HUES64 (cell line): ENCODE data around the gene LGALS12.
A peak's percentile ranks its signal among the peaks of the same experiment; 100 is the strongest.
"Not testable (repeated sequence)": the region's sequence is repeated elsewhere in the genome, so short reads cannot be mapped to it uniquely, and the experiment has no call there.

Source experiments
- H3K27ac ChIP-seq: 2 replicates; pipeline ENCODE4 v1.7.0; 2013; ENCODE audit warnings: low read depth, low read length, inconsistent platforms
- H3K27me3 ChIP-seq: 2 replicates; pipeline ENCODE4 v1.6.1; 2013; ENCODE audit warnings: mild to moderate bottlenecking, low read length; ENCODE audit not compliant: insufficient read depth
- H3K36me3 ChIP-seq: 2 replicates; pipeline ENCODE4 v1.6.1; 2013; ENCODE audit warnings: mild to moderate bottlenecking, low read length; ENCODE audit not compliant: insufficient read depth
- H3K4me1 ChIP-seq: 2 replicates; pipeline ENCODE4 v1.6.1; 2013; ENCODE audit warnings: mild to moderate bottlenecking, low read length, moderate library complexity; ENCODE audit not compliant: insufficient read depth
- H3K4me3 ChIP-seq: 2 replicates; pipeline ENCODE4 v1.5.1; 2013; ENCODE audit warnings: mild to moderate bottlenecking, low read length, moderate library complexity
- H3K9ac ChIP-seq: 2 replicates; pipeline ENCODE4 v1.6.1; 2013; ENCODE audit warnings: mild to moderate bottlenecking, low read depth, low read length
- H3K9me3 ChIP-seq: 2 replicates; pipeline ENCODE4 v1.6.1; 2013; ENCODE audit warnings: low read depth, low read length; ENCODE audit not compliant: insufficient read depth
- WGBS: fragments of 150-250, 120-280 bp; methylation state at CpG from one replicate; pipeline ENCODE4 v1.1.7; 2013; ENCODE audit warnings: missing lambda C conversion rate; 5-methylcytosine and 5-hydroxymethylcytosine counted together

Gene LGALS12

GRCh38 chr11:63518548-63518947 is 12.7 kb downstream of the LGALS12 start:
- Histone ChIP-seq H3K36me3 (no peaks in the 10 kb centered on the region), H3K27ac (no peak overlapping the region), H3K9me3 (peaks cover 19% of the 10 kb centered on the region), H3K9ac (no peak overlapping the region), H3K27me3 (no peaks in the 10 kb centered on the region), H3K4me1 (no peaks in the 10 kb centered on the region), H3K4me3 (no peak overlapping the region)
- WGBS = 100% methylated on average over 1 of the region's 1 CpG

DNA sequence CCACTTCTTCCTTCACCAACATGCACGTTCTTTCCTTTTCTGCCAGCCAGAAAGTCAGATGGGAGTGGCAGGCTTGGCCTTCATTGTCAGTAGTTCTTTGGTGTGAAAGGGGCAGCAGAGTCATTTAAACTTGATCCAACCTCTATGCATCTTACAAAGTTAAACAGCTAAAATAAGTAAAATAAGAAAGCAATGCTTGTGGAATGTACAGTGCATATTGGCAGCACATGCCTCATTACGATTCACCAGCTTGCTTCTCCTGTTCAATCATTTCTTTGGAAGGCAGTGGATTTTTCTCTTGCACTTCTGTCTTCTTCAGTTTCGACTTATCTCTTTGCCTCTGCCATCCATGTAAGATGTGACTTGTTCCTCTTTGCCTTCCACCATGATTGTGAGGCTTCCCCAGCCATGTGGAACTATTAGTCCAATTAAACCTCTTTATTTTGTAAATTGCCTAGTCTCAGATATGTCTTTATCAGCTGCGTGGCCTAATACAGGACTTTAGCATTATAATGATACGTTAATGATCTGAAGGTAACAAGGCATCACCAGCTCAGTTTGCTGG is 14.8 kb downstream of the LGALS12 start:
- 89% methylated on average over 5 of the region's 5 CpGs for WGBS
- Histone ChIP-seq H3K4me1 (no peaks in the 10 kb centered on the region), H3K9ac (no peak overlapping the region), H3K27me3 (no peaks in the 10 kb centered on the region), H3K4me3 (no peak overlapping the region), H3K36me3 (0 out of 2 replicates have a peak, but pooled peaks cover 3% of the 10 kb centered on the region), H3K9me3 (peaks cover 31% of the 10 kb centered on the region), H3K27ac (no peak overlapping the region)

DNA sequence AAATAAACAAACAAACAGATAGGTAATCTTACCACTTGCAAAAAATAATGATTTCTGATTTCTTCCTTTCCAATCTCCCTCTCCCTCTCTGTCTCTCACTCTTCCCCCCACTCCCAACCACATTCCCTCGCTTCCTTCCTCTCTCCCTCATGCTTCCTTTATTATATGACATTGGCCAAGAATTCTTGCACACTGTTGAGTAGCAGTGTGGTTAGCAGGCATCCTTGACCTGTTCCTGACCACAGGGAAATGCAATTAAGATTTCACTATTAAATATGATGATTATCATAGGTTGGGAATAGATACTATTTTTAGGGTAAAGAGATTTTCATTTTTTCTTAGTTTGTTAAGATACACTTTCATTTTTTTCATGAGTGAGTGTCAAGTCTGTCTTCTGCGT is 16.0 kb downstream of the LGALS12 start:
- Histone ChIP-seq H3K9ac (no peak overlapping the region), H3K4me3 (no peak overlapping the region), H3K27me3 (no peaks in the 10 kb centered on the region), H3K36me3 (0 out of 2 replicates have a peak, but pooled peaks cover 3% of the 10 kb centered on the region), H3K27ac (no peak overlapping the region), H3K4me1 (no peaks in the 10 kb centered on the region), H3K9me3 (peaks cover 31% of the 10 kb centered on the region)
- 92% methylated on average over 1 of the region's 2 CpGs for WGBS

GRCh38 chr11:63523151-63523550 is 17.3 kb downstream of the LGALS12 start:
- Histone ChIP-seq H3K27ac (no peak overlapping the region), H3K4me1 (peaks cover 8% of the 10 kb centered on the region), H3K36me3 (0 out of 2 replicates have a peak, but pooled peaks cover 3% of the 10 kb centered on the region), H3K4me3 (no peak overlapping the region), H3K9me3 (peaks cover 31% of the 10 kb centered on the region), H3K27me3 (no peaks in the 10 kb centered on the region), H3K9ac (no peak overlapping the region)
- WGBS = 96% methylated on average over 7 of the region's 7 CpGs

DNA sequence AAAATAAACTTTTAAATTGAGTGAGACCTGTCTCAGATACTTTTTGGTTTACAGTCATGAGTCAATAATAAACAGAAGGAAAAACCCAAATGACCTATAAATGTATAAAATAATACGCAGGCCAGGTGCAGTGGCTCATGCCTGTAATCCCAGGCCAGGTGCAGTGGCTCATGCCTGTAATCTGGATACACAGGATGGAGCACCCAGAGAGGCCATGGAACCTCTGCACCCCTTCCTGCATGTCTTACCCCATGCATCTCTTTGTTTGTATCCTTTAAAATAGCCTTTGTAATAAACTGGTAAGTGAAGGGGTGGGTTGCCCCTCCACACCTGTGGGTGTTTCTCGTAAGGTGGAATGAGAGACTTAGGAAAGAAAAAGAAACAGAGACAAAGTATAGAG is 21.8 kb downstream of the LGALS12 start:
- no peaks in the 10 kb centered on the region for H3K27me3 ChIP-seq
- peaks cover 20% of the 10 kb centered on the region for H3K9me3 ChIP-seq
- H3K9ac ChIP-seq = peak overlapping the region; percentile 74
- 73% methylated on average over 2 of the region's 2 CpGs for WGBS
- peaks cover 39% of the 10 kb centered on the region for H3K4me1 ChIP-seq
- 0 out of 2 replicates have a peak, but pooled peaks cover 3% of the 10 kb centered on the region for H3K36me3 ChIP-seq
- peak overlapping the region; percentile 97 for H3K27ac ChIP-seq
- peak overlapping the region; percentile 19; the same call in 1 of the 2 replicates for H3K4me3 ChIP-seq

DNA sequence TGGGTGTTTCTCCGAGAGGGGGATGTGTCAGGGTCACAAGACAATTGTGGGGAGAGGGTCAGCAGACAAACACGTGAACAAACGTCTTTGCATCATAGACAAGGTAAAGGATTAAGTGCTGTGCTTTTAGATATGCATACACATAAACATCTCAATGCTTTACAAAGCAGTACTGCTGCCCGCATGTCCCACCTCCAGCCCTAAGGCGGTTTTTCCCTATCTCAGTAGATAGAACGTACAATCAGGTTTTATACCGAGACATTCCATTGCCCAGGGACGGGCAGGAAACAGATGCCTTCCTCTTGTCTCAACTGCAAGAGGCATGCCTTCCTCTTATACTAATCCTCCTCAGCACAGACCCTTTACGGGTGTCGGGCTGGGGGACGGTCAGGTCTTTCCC is 22.3 kb downstream of the LGALS12 start:
- peak overlapping the region; percentile 97; the same call in 1 of the 2 replicates for H3K27ac ChIP-seq
- 4% methylated on average over 6 of the region's 11 CpGs for WGBS
- not testable (repeated sequence) for H3K36me3 ChIP-seq, H3K27me3 ChIP-seq, H3K4me3 ChIP-seq
- H3K9me3 ChIP-seq = peaks cover 16% of the 10 kb centered on the region
- peaks cover 43% of the 10 kb centered on the region for H3K4me1 ChIP-seq
- peak overlapping the region; percentile 74; the same call in 1 of the 2 replicates for H3K9ac ChIP-seq

- H3K9ac ChIP-seq = peak overlapping the region; percentile 73
- peak overlapping the region; percentile 97 for H3K27ac ChIP-seq
- 6% methylated on average over 1 of the region's 3 CpGs for WGBS
- peaks cover 47% of the 10 kb centered on the region for H3K4me1 ChIP-seq
- H3K36me3 ChIP-seq, H3K4me3 ChIP-seq, H3K27me3 ChIP-seq, H3K9me3 ChIP-seq: not testable (repeated sequence)
These were observed 22.9 kb downstream of the LGALS12 start for GRCh38 chr11:63528729-63529278.

DNA sequence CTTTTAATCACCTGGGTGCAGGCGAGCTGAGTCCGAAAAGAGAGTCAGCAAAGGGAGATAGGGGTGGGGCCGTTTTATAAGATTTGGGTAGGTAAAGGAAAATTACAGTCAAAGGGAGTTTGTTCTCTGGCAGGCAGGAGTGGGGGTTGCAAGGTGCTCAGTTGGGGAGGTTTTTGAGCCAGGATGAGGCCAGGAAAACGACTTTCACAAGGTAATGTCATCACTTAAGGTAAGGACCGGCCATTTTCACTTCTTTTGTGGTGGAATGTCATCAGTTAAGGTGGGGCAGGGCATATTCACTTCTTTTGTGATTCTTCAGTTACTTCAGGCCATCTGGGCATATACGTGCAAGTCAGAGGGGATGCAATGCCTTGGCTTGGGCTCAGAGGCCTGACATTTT is 23.5 kb downstream of the LGALS12 start:
- 14% methylated on average over 6 of the region's 6 CpGs for WGBS
- Histone ChIP-seq H3K9ac (peak overlapping the region; percentile 73), H3K4me3 (peak overlapping the region; percentile 6)

DNA sequence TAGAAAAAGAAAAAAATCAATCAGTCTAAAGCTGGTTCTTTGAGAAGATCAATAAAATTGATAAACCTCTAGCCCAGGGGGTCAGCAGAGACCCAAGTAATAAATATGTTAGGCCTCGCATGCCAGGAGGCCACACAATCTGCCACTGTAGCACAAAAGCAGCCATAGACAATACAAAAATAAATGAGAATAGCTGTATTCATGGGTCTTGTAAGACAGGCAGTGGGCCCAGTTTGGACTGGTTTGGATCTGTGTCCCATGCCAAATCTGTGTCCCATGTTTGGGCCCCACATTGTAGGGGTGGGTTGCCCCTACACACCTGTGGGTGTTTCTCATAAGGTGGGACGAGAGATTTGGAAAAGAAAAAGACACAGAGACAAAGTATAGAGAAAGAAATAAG is 24.1 kb downstream of the LGALS12 start:
- Histone ChIP-seq H3K27me3 (no peaks in the 10 kb centered on the region), H3K27ac (peak overlapping the region; percentile 97), H3K9ac (peak overlapping the region; percentile 73)

More for the DNA sequence above, 23.5 kb downstream of the LGALS12 start:
- Histone ChIP-seq H3K4me1 (peaks cover 49% of the 10 kb centered on the region), H3K27ac (peak overlapping the region; percentile 97)
- not testable (repeated sequence) for H3K36me3 ChIP-seq, H3K9me3 ChIP-seq, H3K27me3 ChIP-seq

DNA sequence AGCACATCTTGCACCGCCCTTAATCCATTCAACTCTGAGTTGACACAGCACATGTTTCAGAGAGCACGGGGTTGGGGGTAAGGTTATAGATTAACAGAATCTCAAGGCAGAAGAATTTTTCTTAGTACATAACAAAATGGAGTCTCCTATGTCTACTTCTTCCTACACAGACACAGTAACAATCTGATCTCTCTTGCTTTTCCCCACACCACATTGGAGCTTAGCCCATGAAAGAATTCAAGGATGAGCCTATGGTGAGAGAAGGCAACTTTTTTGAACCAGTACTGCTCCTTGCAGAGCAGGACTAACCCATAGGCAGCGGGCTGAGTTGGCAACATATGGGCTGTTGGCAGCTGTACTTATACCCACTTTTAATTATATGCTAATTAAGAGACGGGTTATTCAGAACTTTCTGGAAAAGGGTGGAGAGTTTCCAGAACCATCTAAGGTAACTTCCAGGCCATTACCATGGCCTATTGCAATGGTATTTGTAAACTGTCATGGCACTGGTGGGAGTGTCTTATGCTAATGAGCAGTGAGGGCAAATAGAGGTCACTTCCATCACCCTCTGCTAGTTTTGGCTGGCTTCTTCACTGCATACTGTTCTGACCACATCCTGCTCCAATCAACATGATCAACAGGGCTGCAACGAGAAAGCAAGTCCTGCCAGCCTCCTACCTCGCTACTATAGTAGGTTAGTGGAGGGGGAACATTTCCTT is 25.3 kb downstream of the LGALS12 start:
- not testable (repeated sequence) for H3K9me3 ChIP-seq, H3K27me3 ChIP-seq, H3K36me3 ChIP-seq
- H3K27ac ChIP-seq = peak overlapping the region; percentile 100
- 39% methylated on average over 3 of the region's 6 CpGs for WGBS
- peaks cover 52% of the 10 kb centered on the region for H3K4me1 ChIP-seq
- H3K4me3 ChIP-seq = peak overlapping the region; percentile 17; the same call in 1 of the 2 replicates
- peak overlapping the region; percentile 77 for H3K9ac ChIP-seq

More for the DNA sequence above, 24.1 kb downstream of the LGALS12 start:
- H3K4me1 ChIP-seq = peaks cover 52% of the 10 kb centered on the region
- 10% methylated on average over 2 of the region's 2 CpGs for WGBS
- H3K9me3 ChIP-seq = no peaks in the 10 kb centered on the region
- H3K4me3 ChIP-seq = peak overlapping the region; percentile 6
- no peaks in the 10 kb centered on the region for H3K36me3 ChIP-seq

DNA sequence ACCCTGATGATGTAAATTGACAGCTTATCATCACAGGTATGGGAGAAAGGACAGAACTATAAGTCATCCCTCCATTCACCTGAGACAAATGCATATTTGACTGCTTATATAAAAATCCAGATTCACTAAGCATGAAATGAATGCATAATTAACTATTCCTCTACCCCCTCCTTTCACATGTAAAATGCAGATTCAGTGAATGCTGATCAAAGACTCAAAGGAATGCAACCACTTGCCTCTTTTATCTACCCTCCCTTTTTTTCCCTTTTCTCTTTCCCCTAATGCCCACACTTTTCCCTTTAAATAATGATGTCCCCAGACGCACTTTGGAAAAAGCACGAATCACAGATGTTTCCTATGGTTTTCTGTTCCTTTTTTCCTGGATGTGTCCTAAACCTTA is 26.2 kb downstream of the LGALS12 start:
- H3K27me3 ChIP-seq = no peaks in the 10 kb centered on the region
- peak overlapping the region; percentile 15; the same call in 1 of the 2 replicates for H3K4me3 ChIP-seq
- WGBS = 18% methylated on average over 2 of the region's 2 CpGs
- no peaks in the 10 kb centered on the region for H3K9me3 ChIP-seq
- peak overlapping the region; percentile 58 for H3K9ac ChIP-seq
- H3K4me1 ChIP-seq = peaks cover 53% of the 10 kb centered on the region
- peak overlapping the region; percentile 100 for H3K27ac ChIP-seq
- H3K36me3 ChIP-seq = no peaks in the 10 kb centered on the region
